ENCODE data around the gene CCM2L.

- no peak for TF ChIP-seq CTCF (IDR thresholded peaks at IDR 0.05)
- no peak for TF ChIP-seq POLR2A (IDR thresholded peaks at IDR 0.05)
- no peak for TF ChIP-seq EP300 (IDR thresholded peaks at IDR 0.05)
Observed at GRCh38 chr20:31967830-31968249, 42.4 kb upstream of the CCM2L start, which contains the start of gene XKR7.
